HepG2 (cell line): ENCODE data around the gene IZUMO2. TPM values are rescaled to one million over a fixed set of nuclear protein-coding genes. Genes with fewer than 3 reads are reported as not detected.

Source experiments
- ATM ChIP-seq: fragments of 450-650 bp; IDR thresholded peaks from 2 replicates; pipeline ENCODE4 v1.7.1; 2017; ENCODE audit warnings: mild to moderate bottlenecking, borderline replicate concordance
- ESRRA ChIP-seq: sonication (generic); formaldehyde crosslinking; IDR thresholded peaks from 2 replicates; pipeline ENCODE4 v1.5.1; 2020; ENCODE audit warnings: mild to moderate bottlenecking, low read depth, missing genetic modification reagents
- PCBP2 ChIP-seq: fragments of 200-400 bp; formaldehyde crosslinking; optimal IDR thresholded peaks from 2 replicates; pipeline ENCODE3; 2018; ENCODE audit warnings: low read length, low read depth; ENCODE audit not compliant: poor library complexity, severe bottlenecking
- PTBP1 ChIP-seq: fragments of 200-400 bp; formaldehyde crosslinking; IDR thresholded peaks from 2 replicates; pipeline ENCODE4 v1.6.1; 2018; ENCODE audit warnings: low read length, low read depth; ENCODE audit not compliant: poor library complexity, severe bottlenecking
- REPIN1 ChIP-seq: sonication (generic); formaldehyde crosslinking; IDR thresholded peaks from 2 replicates; pipeline ENCODE4 v1.8.0; 2022; ENCODE audit warnings: missing genetic modification reagents, low read depth, mild to moderate bottlenecking, borderline replicate concordance
- RFX1 ChIP-seq: fragments of 450-650 bp; IDR thresholded peaks from 2 replicates; pipeline ENCODE4 v1.6.1; 2017
- SMC3 ChIP-seq: IDR thresholded peaks from 2 replicates; pipeline ENCODE4 v1.6.1; 2011; ENCODE audit warnings: low read length, improper control_type of control experiment
- SNRNP70 ChIP-seq: fragments of 200-400 bp; formaldehyde crosslinking; IDR thresholded peaks from 2 replicates; pipeline ENCODE4 v1.6.1; 2017; ENCODE audit warnings: mild to moderate bottlenecking, low read depth, low read length, moderate library complexity
- SRY ChIP-seq: sonication (generic); formaldehyde crosslinking; IDR thresholded peaks from 2 replicates; pipeline ENCODE4 v1.8.0; 2022; ENCODE audit warnings: mild to moderate bottlenecking, missing genetic modification reagents
- TCF7 ChIP-seq: sonication (generic); IDR thresholded peaks from 2 replicates; pipeline ENCODE4 v1.6.1; 2016; ENCODE audit warnings: antibody characterized with exemption, low read depth
- ZFP1 ChIP-seq: IDR thresholded peaks from 2 replicates; pipeline ENCODE4 v1.6.1; 2016
- ZNF124 ChIP-seq: sonication (generic); formaldehyde crosslinking; IDR thresholded peaks from 2 replicates; pipeline ENCODE4 v1.4.0; 2020; ENCODE audit warnings: missing genetic modification reagents
- ZNF234 ChIP-seq: sonication (generic); formaldehyde crosslinking; conservative IDR thresholded peaks from 2 replicates; pipeline ENCODE4 v1.5.1; 2020; ENCODE audit warnings: mild to moderate bottlenecking, missing genetic modification reagents
- ZNF326 ChIP-seq: sonication (generic); formaldehyde crosslinking; IDR thresholded peaks from 2 replicates; pipeline ENCODE4 v1.4.0; 2020; ENCODE audit warnings: missing genetic modification reagents, borderline replicate concordance
- ZNF432 ChIP-seq: sonication (generic); formaldehyde crosslinking; IDR thresholded peaks from 2 replicates; pipeline ENCODE4 v1.5.0; 2020; ENCODE audit warnings: missing genetic modification reagents, mild to moderate bottlenecking, borderline replicate concordance
- ZNF83 ChIP-seq: sonication (generic); formaldehyde crosslinking; IDR thresholded peaks from 2 replicates; pipeline ENCODE4 v1.4.0; 2020; ENCODE audit warnings: missing genetic modification reagents, mild to moderate bottlenecking, borderline replicate concordance
- polyA plus RNA-seq, 8 experiments: library from polyadenylated mRNA; depleted of rRNA in 3 of 8; stranded (reverse) in 7 of 8; unstranded in 1 of 8; fragments of >200 nt; fragmentation: Illumina TruSeq in 4 of 8; extraction: Trizol in 4 of 8; gene quantifications; 2 replicates each; pipeline versions ENCODE4 v1.2.1 to v1.2.3, GENCODE V29; 2011 to 2016; ENCODE audit warnings: low read depth in 4 of 8, missing spikeins in 1 of 8, mixed read lengths in 1 of 8; ENCODE audit not compliant: insufficient read depth in 1 of 8
- total RNA-seq, 5 experiments: library from RNA; depleted of rRNA; stranded (reverse); fragments of >200 nt; fragmentation: Illumina TruSeq; extraction: Trizol; gene quantifications; 2 replicates each; pipeline ENCODE4 v1.2.3, GENCODE V29; 2016; ENCODE audit warnings: low read depth in 1 of 5
- TF ChIP-seq, protein P1 (sequence below): sonication (generic); formaldehyde crosslinking; conservative IDR thresholded peaks from 2 replicates; pipeline ENCODE4 v1.8.1; 2023; ENCODE audit warnings: missing genetic modification reagents
- TF ChIP-seq, protein P2 (sequence below): sonication (generic); formaldehyde crosslinking; IDR thresholded peaks from 2 replicates; pipeline ENCODE4 v1.8.0; 2022; ENCODE audit warnings: low read depth, missing genetic modification reagents
- TF ChIP-seq, protein P3 (sequence below): sonication (generic); formaldehyde crosslinking; IDR thresholded peaks from 2 replicates; pipeline ENCODE4 v1.4.0; 2020; ENCODE audit warnings: missing genetic modification reagents
- TF ChIP-seq, protein P4 (sequence below): sonication (generic); formaldehyde crosslinking; IDR thresholded peaks from 2 replicates; pipeline ENCODE4 v1.4.0; 2020; ENCODE audit warnings: mild to moderate bottlenecking, missing genetic modification reagents
- TF ChIP-seq, protein P5 (sequence below): sonication (generic); formaldehyde crosslinking; conservative IDR thresholded peaks from 2 replicates; pipeline ENCODE4 v1.4.0; 2020; ENCODE audit warnings: mild to moderate bottlenecking, missing genetic modification reagents, moderate library complexity

IZUMO2 gene
- total and polyA plus RNA-seq, 2 of the 13 experiments (the other 11 are each of a cell fraction or from before 2014, with no cell fraction given) = not detected

DNA sequence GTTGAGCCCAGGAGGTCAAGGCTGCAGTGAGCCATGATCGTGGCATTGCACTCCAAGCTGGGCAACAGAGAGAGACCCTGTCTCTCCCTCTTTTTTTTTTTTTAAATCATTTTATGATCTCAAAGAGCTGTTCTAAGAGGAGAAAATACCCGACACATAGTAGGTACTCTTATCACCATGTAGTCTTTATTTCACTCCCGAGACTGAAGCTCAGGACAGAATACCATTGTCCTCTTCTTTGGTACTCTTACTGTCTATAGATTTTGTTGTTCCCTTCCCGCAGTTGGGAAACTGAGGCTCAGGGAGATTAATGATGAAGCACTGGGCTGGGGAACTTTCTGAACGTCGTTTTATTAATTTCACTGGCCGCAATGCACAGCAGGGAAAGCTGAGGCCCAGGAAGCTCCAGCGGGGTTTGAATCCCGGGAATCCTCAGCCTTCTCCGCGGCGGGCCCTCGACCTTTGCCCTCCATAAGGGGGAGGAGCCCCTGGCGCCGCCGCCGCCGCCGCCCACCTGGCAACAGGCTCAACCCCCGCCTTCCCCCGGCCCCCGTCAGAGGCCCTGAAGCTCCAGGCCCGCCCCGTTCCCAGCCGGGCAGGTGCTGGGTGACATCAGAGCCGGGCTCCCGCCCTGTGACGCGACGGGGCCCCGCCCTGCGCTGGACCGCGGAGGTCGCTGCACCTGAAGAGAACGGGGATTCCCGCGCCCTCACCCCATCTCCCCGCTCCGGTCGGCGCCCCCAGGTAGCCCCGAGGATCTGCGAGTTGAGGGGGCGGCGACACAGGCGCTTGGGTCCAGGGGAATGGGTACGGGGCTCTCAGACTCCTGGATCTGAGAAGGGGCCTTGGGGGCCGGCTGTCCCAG is 42.0 kb upstream of the IZUMO2 start (continued):
- TF ChIP-seq ZNF83 (CRISPR knock-in tag) = no peak
- TF ChIP-seq ZNF234 = no peak
- no peak for TF ChIP-seq ESRRA (CRISPR knock-in tag)
- TF ChIP-seq, protein P1, sequence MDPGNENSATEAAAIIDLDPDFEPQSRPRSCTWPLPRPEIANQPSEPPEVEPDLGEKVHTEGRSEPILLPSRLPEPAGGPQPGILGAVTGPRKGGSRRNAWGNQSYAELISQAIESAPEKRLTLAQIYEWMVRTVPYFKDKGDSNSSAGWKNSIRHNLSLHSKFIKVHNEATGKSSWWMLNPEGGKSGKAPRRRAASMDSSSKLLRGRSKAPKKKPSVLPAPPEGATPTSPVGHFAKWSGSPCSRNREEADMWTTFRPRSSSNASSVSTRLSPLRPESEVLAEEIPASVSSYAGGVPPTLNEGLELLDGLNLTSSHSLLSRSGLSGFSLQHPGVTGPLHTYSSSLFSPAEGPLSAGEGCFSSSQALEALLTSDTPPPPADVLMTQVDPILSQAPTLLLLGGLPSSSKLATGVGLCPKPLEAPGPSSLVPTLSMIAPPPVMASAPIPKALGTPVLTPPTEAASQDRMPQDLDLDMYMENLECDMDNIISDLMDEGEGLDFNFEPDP (CRISPR knock-in tag) = no peak
- TF ChIP-seq RFX1 = no peak
- no peak for TF ChIP-seq REPIN1 (CRISPR knock-in tag)
- TF ChIP-seq, protein P2, sequence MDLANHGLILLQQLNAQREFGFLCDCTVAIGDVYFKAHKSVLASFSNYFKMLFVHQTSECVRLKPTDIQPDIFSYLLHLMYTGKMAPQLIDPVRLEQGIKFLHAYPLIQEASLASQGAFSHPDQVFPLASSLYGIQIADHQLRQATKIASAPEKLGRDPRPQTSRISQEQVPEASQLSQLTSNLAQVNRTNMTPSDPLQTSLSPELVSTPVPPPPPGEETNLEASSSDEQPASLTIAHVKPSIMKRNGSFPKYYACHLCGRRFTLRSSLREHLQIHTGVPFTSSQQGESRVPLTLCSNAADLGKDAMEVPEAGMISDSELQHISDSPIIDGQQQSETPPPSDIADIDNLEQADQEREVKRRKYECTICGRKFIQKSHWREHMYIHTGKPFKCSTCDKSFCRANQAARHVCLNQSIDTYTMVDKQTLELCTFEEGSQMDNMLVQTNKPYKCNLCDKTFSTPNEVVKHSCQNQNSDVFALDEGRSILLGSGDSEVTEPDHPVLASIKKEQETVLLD (CRISPR knock-in tag) = 0 out of 2 replicates have a peak, but pooled peaks have one; percentile 29
- no peak for TF ChIP-seq ZNF326 (CRISPR knock-in tag)
- no peak for TF ChIP-seq SRY (CRISPR knock-in tag)
- TF ChIP-seq, protein P3, sequence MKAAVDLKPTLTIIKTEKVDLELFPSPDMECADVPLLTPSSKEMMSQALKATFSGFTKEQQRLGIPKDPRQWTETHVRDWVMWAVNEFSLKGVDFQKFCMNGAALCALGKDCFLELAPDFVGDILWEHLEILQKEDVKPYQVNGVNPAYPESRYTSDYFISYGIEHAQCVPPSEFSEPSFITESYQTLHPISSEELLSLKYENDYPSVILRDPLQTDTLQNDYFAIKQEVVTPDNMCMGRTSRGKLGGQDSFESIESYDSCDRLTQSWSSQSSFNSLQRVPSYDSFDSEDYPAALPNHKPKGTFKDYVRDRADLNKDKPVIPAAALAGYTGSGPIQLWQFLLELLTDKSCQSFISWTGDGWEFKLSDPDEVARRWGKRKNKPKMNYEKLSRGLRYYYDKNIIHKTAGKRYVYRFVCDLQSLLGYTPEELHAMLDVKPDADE (CRISPR knock-in tag) = no peak
- TF ChIP-seq SMC3 = no peak
- TF ChIP-seq ZNF124 (CRISPR knock-in tag) = no peak
- peak; percentile 57 for TF ChIP-seq PTBP1
- TF ChIP-seq ATM = no peak
- no peak for TF ChIP-seq TCF7
- no peak for TF ChIP-seq ZFP1 (CRISPR knock-in tag)
- TF ChIP-seq PCBP2 = no peak
- no peak for TF ChIP-seq ZNF432 (CRISPR knock-in tag)
- TF ChIP-seq SNRNP70 = no peak
- TF ChIP-seq, protein P4, sequence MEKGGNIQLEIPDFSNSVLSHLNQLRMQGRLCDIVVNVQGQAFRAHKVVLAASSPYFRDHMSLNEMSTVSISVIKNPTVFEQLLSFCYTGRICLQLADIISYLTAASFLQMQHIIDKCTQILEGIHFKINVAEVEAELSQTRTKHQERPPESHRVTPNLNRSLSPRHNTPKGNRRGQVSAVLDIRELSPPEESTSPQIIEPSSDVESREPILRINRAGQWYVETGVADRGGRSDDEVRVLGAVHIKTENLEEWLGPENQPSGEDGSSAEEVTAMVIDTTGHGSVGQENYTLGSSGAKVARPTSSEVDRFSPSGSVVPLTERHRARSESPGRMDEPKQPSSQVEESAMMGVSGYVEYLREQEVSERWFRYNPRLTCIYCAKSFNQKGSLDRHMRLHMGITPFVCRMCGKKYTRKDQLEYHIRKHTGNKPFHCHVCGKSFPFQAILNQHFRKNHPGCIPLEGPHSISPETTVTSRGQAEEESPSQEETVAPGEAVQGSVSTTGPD (CRISPR knock-in tag) = no peak
- TF ChIP-seq, protein P5, sequence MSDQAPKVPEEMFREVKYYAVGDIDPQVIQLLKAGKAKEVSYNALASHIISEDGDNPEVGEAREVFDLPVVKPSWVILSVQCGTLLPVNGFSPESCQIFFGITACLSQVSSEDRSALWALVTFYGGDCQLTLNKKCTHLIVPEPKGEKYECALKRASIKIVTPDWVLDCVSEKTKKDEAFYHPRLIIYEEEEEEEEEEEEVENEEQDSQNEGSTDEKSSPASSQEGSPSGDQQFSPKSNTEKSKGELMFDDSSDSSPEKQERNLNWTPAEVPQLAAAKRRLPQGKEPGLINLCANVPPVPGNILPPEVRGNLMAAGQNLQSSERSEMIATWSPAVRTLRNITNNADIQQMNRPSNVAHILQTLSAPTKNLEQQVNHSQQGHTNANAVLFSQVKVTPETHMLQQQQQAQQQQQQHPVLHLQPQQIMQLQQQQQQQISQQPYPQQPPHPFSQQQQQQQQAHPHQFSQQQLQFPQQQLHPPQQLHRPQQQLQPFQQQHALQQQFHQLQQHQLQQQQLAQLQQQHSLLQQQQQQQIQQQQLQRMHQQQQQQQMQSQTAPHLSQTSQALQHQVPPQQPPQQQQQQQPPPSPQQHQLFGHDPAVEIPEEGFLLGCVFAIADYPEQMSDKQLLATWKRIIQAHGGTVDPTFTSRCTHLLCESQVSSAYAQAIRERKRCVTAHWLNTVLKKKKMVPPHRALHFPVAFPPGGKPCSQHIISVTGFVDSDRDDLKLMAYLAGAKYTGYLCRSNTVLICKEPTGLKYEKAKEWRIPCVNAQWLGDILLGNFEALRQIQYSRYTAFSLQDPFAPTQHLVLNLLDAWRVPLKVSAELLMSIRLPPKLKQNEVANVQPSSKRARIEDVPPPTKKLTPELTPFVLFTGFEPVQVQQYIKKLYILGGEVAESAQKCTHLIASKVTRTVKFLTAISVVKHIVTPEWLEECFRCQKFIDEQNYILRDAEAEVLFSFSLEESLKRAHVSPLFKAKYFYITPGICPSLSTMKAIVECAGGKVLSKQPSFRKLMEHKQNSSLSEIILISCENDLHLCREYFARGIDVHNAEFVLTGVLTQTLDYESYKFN (CRISPR knock-in tag) = peak; percentile 69
